HepG2 (cell line): ENCODE data around the gene UNC5CL. TPM values are rescaled to one million over a fixed set of nuclear protein-coding genes. Genes with fewer than 3 reads are reported as not detected.
A peak's percentile ranks its signal among the peaks of the same experiment; 100 is the strongest.

Experiments used
- ATAC-seq: fragments of 200-7000 bp; cut with Tn5 transposase; 3 replicates; pipeline ENCODE4 v1.9.1; 2020; ENCODE audit warnings: mild to moderate bottlenecking, moderate library complexity
- BruUV-seq: library from RNA; stranded (reverse); fragments of 400-500 nt; replicated peaks from 2 replicates; lab custom pipeline; 2021; lab: Mats Ljungman, UMichigan
- CTCF ChIA-PET: fragments of 300-600 bp; formaldehyde crosslinking; extraction: SDS; loops from one replicate; lab custom pipeline; 2021; ENCODE audit warnings: low total read pairs, inconsistent platforms, low intra/inter-chr PET ratio; lab: Yijun Ruan, JAX
- POLR2A ChIA-PET: fragments of 350-600 bp; sonication (Branson Sonifier 250); formaldehyde crosslinking; loops from one replicate; lab custom pipeline; 2020; ENCODE audit warnings: antibody characterized with exemption, inconsistent platforms; lab: Yijun Ruan, JAX
- DNase-seq: peaks from one replicate; pipeline ENCODE4 v3.0.0-alpha.2; 2015; ENCODE audit warnings: low spot score
- FAIRE-seq: peaks from 3 replicates; lab custom pipeline; 2011; peaks lifted over from hg19 to GRCh38; lab: Jason Lieb, UNC
- H2AFZ ChIP-seq: one replicate; pipeline ENCODE4 v1.6.1; 2011; ENCODE audit warnings: low read length, inconsistent platforms
- H3K27ac ChIP-seq: fragments of 300-600 bp; 3 replicates; pipeline ENCODE4 v1.8.0; 2011; ENCODE audit warnings: mixed run types, mild to moderate bottlenecking, mixed read lengths, low read length, inconsistent platforms; ENCODE audit not compliant: insufficient read depth; ENCODE audit errors: extremely low read length
- H3K27me3 ChIP-seq, 2 experiments: fragments of 200-600 bp in 1 of 2; 2 replicates in 1 of 2; 3 replicates in 1 of 2; pipeline versions ENCODE4 v1.6.0 to v1.8.0; 2011; ENCODE audit warnings: low read length in 2 of 2, mild to moderate bottlenecking in 2 of 2, moderate library complexity in 2 of 2, inconsistent platforms in 1 of 2; ENCODE audit not compliant: insufficient read depth in 2 of 2, control insufficient read depth in 1 of 2
- H3K36me3 ChIP-seq, 2 experiments: fragments of 200-600 bp in 1 of 2; replicated peaks in 1 of 2; 2 replicates in 1 of 2; 3 replicates in 1 of 2; pipeline versions ENCODE4 v1.5.1 to v1.8.0; 2011; ENCODE audit warnings: low read length in 2 of 2, inconsistent platforms in 1 of 2; ENCODE audit not compliant: insufficient read depth in 2 of 2, control insufficient read depth in 1 of 2
- H3K4me1 ChIP-seq: 2 replicates; pipeline ENCODE4 v1.5.1; 2012; ENCODE audit warnings: low read length, inconsistent platforms; ENCODE audit not compliant: insufficient read depth
- H3K4me2 ChIP-seq: 2 replicates; pipeline ENCODE4 v1.6.0; 2011; ENCODE audit warnings: low read depth, low read length, inconsistent platforms
- H3K4me3 ChIP-seq, 3 experiments: fragments of 200-600 bp in 1 of 3; sonication (generic), shearing (Covaris generic) in 1 of 3; replicated peaks in 1 of 3; 2 replicates each; pipeline ENCODE4 v1.5.1; 2011 to 2016; ENCODE audit warnings: low read length in 3 of 3, inconsistent platforms in 2 of 3, low read depth in 2 of 3, mild to moderate bottlenecking in 2 of 3, control low read depth in 1 of 3, mixed read lengths in 1 of 3; ENCODE audit not compliant: insufficient read depth in 1 of 3
- H3K79me2 ChIP-seq: one replicate; pipeline ENCODE4 v1.6.1; 2011; ENCODE audit warnings: low read length, inconsistent platforms; ENCODE audit not compliant: insufficient read depth
- H3K9ac ChIP-seq: 2 replicates; pipeline ENCODE4 v1.6.0; 2011; ENCODE audit warnings: mild to moderate bottlenecking, low read depth, low read length, inconsistent platforms; ENCODE audit not compliant: insufficient read depth
- H3K9me3 ChIP-seq: 2 replicates; pipeline ENCODE4 v1.5.1; 2012; ENCODE audit warnings: mild to moderate bottlenecking, low read length
- H4K20me1 ChIP-seq: 2 replicates; pipeline ENCODE4 v1.6.0; 2011; ENCODE audit warnings: inconsistent platforms, mild to moderate bottlenecking, low read length, moderate library complexity; ENCODE audit not compliant: insufficient read depth
- AKAP8 ChIP-seq: sonication (generic); formaldehyde crosslinking; IDR thresholded peaks from 2 replicates; pipeline ENCODE4 v1.5.1; 2020; ENCODE audit warnings: mild to moderate bottlenecking, missing genetic modification reagents
- CTCF ChIP-seq: sonication (generic); formaldehyde crosslinking; IDR thresholded peaks from 2 replicates; pipeline ENCODE4 v1.5.0; 2020; ENCODE audit warnings: mild to moderate bottlenecking, missing genetic modification reagents, moderate library complexity
- KLF6 ChIP-seq: IDR thresholded peaks from 2 replicates; pipeline ENCODE4 v1.8.0; 2016; ENCODE audit warnings: missing biosample characterization, missing genetic modification reagents
- LCORL ChIP-seq, 2 experiments: fragments of 450-650 bp in 1 of 2; sonication (generic) in 1 of 2; formaldehyde crosslinking in 1 of 2; IDR thresholded peaks; 2 replicates each; pipeline versions ENCODE4 v1.5.0 to v1.6.1; 2017 to 2020; ENCODE audit warnings: antibody characterized with exemption in 1 of 2, missing genetic modification reagents in 1 of 2
- MAFK ChIP-seq, 2 experiments: IDR thresholded peaks in 1 of 2; conservative IDR thresholded peaks in 1 of 2; 2 replicates each; pipeline ENCODE4 v1.6.1; 2011; ENCODE audit warnings: improper control_type of control experiment in 2 of 2, low read length in 2 of 2
- MED1 ChIP-seq: sonication (generic); formaldehyde crosslinking; IDR thresholded peaks from 2 replicates; pipeline ENCODE4 v1.4.0; 2020; ENCODE audit warnings: missing genetic modification reagents
- MZF1 ChIP-seq: sonication (generic); formaldehyde crosslinking; IDR thresholded peaks from 2 replicates; pipeline ENCODE4 v1.8.1; 2023; ENCODE audit warnings: mild to moderate bottlenecking, missing genetic modification reagents, borderline replicate concordance
- PHF21A ChIP-seq: sonication (generic); formaldehyde crosslinking; IDR thresholded peaks from 2 replicates; pipeline ENCODE4 v1.5.0; 2020; ENCODE audit warnings: mild to moderate bottlenecking, missing genetic modification reagents
- RAD21 ChIP-seq: fragments of 450-650 bp; formaldehyde crosslinking; IDR thresholded peaks from 2 replicates; pipeline ENCODE4 v1.5.0; 2020; ENCODE audit warnings: mild to moderate bottlenecking
- SOX13 ChIP-seq, 3 experiments: fragments of 450-650 bp in 1 of 3; sonication (generic) in 1 of 3; formaldehyde crosslinking in 1 of 3; IDR thresholded peaks in 2 of 3; conservative IDR thresholded peaks in 1 of 3; 2 replicates each; pipeline versions ENCODE4 v1.5.0 to v1.6.1; 2016 to 2020; ENCODE audit warnings: antibody characterized with exemption in 1 of 3, mild to moderate bottlenecking in 1 of 3, missing compliant biosample characterization in 1 of 3, missing genetic modification reagents in 1 of 3, moderate library complexity in 1 of 3
- ZNF101 ChIP-seq: sonication (generic); formaldehyde crosslinking; IDR thresholded peaks from 2 replicates; pipeline ENCODE4 v1.4.0; 2020; ENCODE audit warnings: mild to moderate bottlenecking, low read depth, missing genetic modification reagents, borderline replicate concordance
- ZNF207 ChIP-seq: fragments of 450-650 bp; IDR thresholded peaks from 2 replicates; pipeline ENCODE4 v1.6.1; 2016; ENCODE audit warnings: antibody characterized with exemption, borderline replicate concordance
- ZNF264 ChIP-seq: sonication (generic); formaldehyde crosslinking; IDR thresholded peaks from 2 replicates; pipeline ENCODE4 v1.4.0; 2020; ENCODE audit warnings: missing genetic modification reagents
- ZNF788 ChIP-seq: sonication (generic); formaldehyde crosslinking; IDR thresholded peaks from 2 replicates; pipeline ENCODE4 v1.5.0; 2020; ENCODE audit warnings: mild to moderate bottlenecking, missing genetic modification reagents, borderline replicate concordance
- ZNF841 ChIP-seq: sonication (generic); formaldehyde crosslinking; IDR thresholded peaks from 2 replicates; pipeline ENCODE4 v1.8.1; 2023; ENCODE audit warnings: missing genetic modification reagents, borderline replicate concordance
- ZNF878 ChIP-seq: sonication (generic); formaldehyde crosslinking; IDR thresholded peaks from 2 replicates; pipeline ENCODE4 v1.8.1; 2023; ENCODE audit warnings: mild to moderate bottlenecking, missing genetic modification reagents, moderate library complexity
- WGBS: methylation state at CpG from one replicate; pipeline ENCODE4 v1.1.6; 2017; ENCODE audit warnings: low lambda C conversion rate; 5-methylcytosine and 5-hydroxymethylcytosine counted together
- in situ Hi-C: cut with HindIII; loops from 2 replicates; pipeline ENCODE4 v1.10.0; 2017; ENCODE audit warnings: low pct_unique_long_range_greater_than_20kb; ENCODE audit not compliant: extremely low pct_ligation_motif_present
- intact Hi-C: fragments of 100-400 bp; cut with micrococcal nuclease; formaldehyde crosslinking; loops from one replicate; pipeline ENCODE4 v1.10.0; 2022; ENCODE audit not compliant: unreplicated experiment
- polyA plus RNA-seq, 8 experiments: library from polyadenylated mRNA; depleted of rRNA in 3 of 8; stranded (reverse) in 7 of 8; unstranded in 1 of 8; fragments of >200 nt; fragmentation: Illumina TruSeq in 4 of 8; extraction: Trizol in 4 of 8; gene quantifications; 2 replicates each; pipeline versions ENCODE4 v1.2.1 to v1.2.3, GENCODE V29; 2011 to 2016; ENCODE audit warnings: low read depth in 4 of 8, missing spikeins in 1 of 8, mixed read lengths in 1 of 8; ENCODE audit not compliant: insufficient read depth in 1 of 8
- total RNA-seq, 5 experiments: library from RNA; depleted of rRNA; stranded (reverse); fragments of >200 nt; fragmentation: Illumina TruSeq; extraction: Trizol; gene quantifications; 2 replicates each; pipeline ENCODE4 v1.2.3, GENCODE V29; 2016; ENCODE audit warnings: low read depth in 1 of 5
- TF ChIP-seq, protein P1 (sequence below): sonication (generic); formaldehyde crosslinking; IDR thresholded peaks from 2 replicates; pipeline ENCODE4 v1.4.0; 2020; ENCODE audit warnings: missing genetic modification reagents

UNC5CL gene
- total and polyA plus RNA-seq, 2 of the 13 experiments (the other 11 are each of a cell fraction or from before 2014, with no cell fraction given) = 2.4 to 2.5 TPM

DNA sequence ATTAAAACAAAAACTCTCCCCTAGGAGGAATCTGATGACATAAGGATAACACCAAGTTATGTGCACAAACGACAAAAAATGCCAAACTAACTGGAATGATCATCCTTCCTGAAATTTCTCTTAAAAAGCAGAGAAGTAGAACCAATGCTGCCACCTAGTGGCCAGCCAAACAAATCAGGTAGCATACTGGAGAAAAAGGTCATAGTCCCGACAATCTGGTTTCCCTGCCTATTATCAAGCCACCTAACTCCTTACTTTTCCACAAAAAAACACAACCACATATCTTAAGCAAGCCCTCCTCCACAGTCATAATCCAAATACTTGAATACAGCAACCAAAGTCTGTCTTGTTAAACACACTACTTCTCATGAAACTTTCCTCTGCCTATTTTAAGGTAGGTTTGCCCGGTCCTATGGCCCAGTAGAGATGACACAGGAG is 27.9 kb upstream of the UNC5CL start:
- ChIA-PET CTCF (interaction anchor here (0.9 to 5.3 kb wide), 5 partner anchors 28 to 60 kb away, joined by 3 to 56 read pairs (median 25); partner anchors contain the start of gene UNC5CL), POLR2A (no interaction called here)
- H3K9ac ChIP-seq = no peak overlapping the region
- in situ Hi-C loops (loop anchor here (5.0 kb wide), 1 partner anchor 35 kb away; no protein-coding TSS in a partner anchor), intact Hi-C loops (loop anchor here (1.0 to 10.0 kb wide), 7 partner anchors 35 to 742 kb away; no protein-coding TSS in a partner anchor)
- WGBS = 37% methylated on average over 3 of the region's 3 CpGs
- DNase-seq = peak; percentile 88
- H3K27me3 ChIP-seq = no peaks in the 10 kb centered on the region; a peak in 1 of 5 replicates
- H3K36me3 ChIP-seq = peaks cover 0 to 21% of the 10 kb centered on the region in 2 experiments; a peak in 3 of 5 replicates
- no peak overlapping the region for H3K4me3 ChIP-seq
- no peak overlapping the region for H3K27ac ChIP-seq
- peaks cover 9% of the 10 kb centered on the region for H3K79me2 ChIP-seq
- no peaks in the 10 kb centered on the region for H3K9me3 ChIP-seq
- no peaks in the 10 kb centered on the region for H4K20me1 ChIP-seq
- no TSS peak for BruUV-seq
- peak; percentile 62 for FAIRE-seq
- H2AFZ ChIP-seq = no peak overlapping the region
- ATAC-seq = no peak
- H3K4me2 ChIP-seq = no peak overlapping the region
- H3K4me1 ChIP-seq = peaks cover 65% of the 10 kb centered on the region
- TF ChIP-seq PHF21A (CRISPR knock-in tag) = no peak
- TF ChIP-seq CTCF (CRISPR knock-in tag) = peak; percentile 90
- peak; percentile 12; the same call in 1 of the 2 replicates for TF ChIP-seq MED1 (CRISPR knock-in tag)
- no peak for TF ChIP-seq ZNF101 (CRISPR knock-in tag)
- TF ChIP-seq ZNF788 = no peak
- no peak for TF ChIP-seq AKAP8
- no peak for TF ChIP-seq MZF1 (CRISPR knock-in tag)
- no peak for TF ChIP-seq SOX13 (IDR thresholded peaks at IDR 0.05)
- TF ChIP-seq SOX13 (CRISPR knock-in tag; conservative IDR thresholded peaks at IDR 0.05 in 1 of 2, IDR thresholded peaks at IDR 0.05 in 1 of 2) = no peak
- TF ChIP-seq KLF6 (CRISPR knock-in tag) = no peak
- TF ChIP-seq RAD21 (CRISPR knock-in tag) = peak; percentile 78
- TF ChIP-seq, protein P1, sequence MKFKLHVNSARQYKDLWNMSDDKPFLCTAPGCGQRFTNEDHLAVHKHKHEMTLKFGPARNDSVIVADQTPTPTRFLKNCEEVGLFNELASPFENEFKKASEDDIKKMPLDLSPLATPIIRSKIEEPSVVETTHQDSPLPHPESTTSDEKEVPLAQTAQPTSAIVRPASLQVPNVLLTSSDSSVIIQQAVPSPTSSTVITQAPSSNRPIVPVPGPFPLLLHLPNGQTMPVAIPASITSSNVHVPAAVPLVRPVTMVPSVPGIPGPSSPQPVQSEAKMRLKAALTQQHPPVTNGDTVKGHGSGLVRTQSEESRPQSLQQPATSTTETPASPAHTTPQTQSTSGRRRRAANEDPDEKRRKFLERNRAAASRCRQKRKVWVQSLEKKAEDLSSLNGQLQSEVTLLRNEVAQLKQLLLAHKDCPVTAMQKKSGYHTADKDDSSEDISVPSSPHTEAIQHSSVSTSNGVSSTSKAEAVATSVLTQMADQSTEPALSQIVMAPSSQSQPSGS (CRISPR knock-in tag) = peak; percentile 40; the same call in 1 of the 2 replicates
- no peak for TF ChIP-seq ZNF841
- TF ChIP-seq LCORL (IDR thresholded peaks at IDR 0.05) = no peak
- TF ChIP-seq LCORL (CRISPR knock-in tag; IDR thresholded peaks at IDR 0.05) = 0 out of 2 replicates have a peak, but pooled peaks have one; percentile 42
- peak; percentile 40 to 47; a peak in 2 of 4 replicates for TF ChIP-seq MAFK (conservative IDR thresholded peaks at IDR 0.05 in 1 of 2, IDR thresholded peaks at IDR 0.05 in 1 of 2; ENCODE audit: low read length in 2 of 2)
- TF ChIP-seq ZNF878 (CRISPR knock-in tag) = no peak
- TF ChIP-seq ZNF207 = no peak
- TF ChIP-seq ZNF264 = no peak
